KBM-7 (cell line): ENCODE measurements around the gene SDF2L1.
"Not testable (repeated sequence)": the region's sequence is repeated elsewhere in the genome, so short reads cannot be mapped to it uniquely, and the experiment has no call there.

Experiments used
- DNase-seq: peaks from one replicate; pipeline ENCODE4 v3.0.0-alpha.2; 2015
- in situ Hi-C: fragments of 300-500 bp; cut with MboI; formaldehyde crosslinking; loops from 2 replicates; pipeline ENCODE4 v1.14.3; 2020; ENCODE audit warnings: low sequenced_read_pairs, low pct_unique_long_range_greater_than_20kb, mixed read lengths

SDF2L1 gene

DNA sequence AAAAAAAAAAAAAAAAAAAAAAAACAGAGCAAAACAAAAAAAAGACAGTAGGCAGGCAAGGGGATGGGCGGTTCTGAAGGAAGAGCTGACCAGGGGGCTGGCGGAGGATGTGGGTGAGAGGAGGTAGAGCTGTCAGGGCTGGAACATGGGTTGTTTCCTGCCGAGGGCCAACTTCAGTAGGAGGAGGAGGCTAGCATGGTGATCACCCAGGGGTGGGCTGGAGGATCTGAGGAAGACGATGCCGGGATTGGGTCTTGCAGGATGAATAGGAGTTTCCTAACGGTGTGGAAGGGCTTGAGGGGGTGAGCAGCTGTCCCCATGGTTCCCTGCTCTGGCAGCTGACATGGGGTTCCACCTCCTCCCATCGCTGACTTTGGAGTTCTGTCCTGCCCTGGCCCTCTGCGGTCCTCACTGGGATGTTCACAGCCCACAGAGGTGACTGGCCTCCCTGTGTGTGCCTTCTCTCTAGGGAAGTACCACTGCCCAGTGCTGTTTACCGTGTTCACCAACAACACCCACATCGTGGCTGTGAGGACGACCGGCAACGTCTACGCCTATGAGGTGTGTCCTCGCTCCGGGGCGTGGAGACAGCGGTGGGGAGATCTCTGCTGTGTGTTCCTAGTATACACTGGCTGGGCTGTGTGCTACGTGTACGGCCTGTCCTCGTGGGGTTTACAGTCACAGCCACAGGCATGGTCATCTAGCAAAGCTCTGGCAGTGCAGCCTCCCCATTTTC is 38.9 kb downstream of the SDF2L1 start:
- DNase-seq = no peak
- in situ Hi-C loops = no loop called here

DNA sequence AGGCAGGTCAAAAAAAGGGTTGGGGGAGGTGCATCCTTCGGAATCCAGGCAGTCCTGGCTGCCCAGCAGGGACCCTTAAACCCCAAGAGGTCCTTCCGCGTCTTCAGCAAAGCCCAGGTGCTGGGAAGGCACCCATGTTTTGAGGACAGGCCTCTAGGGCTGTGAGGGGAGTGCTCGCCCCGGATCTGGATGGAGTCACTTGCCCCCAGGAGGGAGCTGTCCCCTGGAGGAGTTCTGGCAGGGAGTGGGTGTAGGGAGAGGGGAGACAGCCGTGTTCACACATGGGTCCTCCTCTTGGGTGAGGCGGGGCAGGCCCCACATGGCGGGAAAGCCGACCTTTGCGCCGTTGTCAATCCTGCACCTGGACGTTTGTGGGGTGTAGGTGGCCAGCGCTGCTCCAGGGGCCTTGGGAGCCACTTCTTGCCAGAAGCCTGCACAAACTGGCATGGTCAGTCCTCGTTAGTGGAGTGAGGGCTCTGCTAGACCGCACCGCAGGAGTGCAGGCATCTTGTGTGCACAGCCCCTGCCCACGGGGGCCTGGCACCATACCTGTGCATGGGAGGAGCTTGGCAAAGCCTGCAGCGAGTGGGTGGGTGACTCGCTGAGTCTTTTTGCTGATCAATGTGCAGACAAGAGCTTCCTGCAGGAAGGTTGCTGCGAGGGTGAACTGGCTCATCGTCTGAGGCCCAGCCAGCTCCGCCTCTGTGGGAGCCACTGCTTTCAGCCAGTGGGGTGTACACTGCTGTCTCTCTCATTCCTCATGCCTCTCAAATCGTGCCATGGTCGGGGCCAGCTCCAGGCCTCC is 39.7 kb downstream of the SDF2L1 start:
- no peak for DNase-seq
- in situ Hi-C loops = no loop called here

DNA sequence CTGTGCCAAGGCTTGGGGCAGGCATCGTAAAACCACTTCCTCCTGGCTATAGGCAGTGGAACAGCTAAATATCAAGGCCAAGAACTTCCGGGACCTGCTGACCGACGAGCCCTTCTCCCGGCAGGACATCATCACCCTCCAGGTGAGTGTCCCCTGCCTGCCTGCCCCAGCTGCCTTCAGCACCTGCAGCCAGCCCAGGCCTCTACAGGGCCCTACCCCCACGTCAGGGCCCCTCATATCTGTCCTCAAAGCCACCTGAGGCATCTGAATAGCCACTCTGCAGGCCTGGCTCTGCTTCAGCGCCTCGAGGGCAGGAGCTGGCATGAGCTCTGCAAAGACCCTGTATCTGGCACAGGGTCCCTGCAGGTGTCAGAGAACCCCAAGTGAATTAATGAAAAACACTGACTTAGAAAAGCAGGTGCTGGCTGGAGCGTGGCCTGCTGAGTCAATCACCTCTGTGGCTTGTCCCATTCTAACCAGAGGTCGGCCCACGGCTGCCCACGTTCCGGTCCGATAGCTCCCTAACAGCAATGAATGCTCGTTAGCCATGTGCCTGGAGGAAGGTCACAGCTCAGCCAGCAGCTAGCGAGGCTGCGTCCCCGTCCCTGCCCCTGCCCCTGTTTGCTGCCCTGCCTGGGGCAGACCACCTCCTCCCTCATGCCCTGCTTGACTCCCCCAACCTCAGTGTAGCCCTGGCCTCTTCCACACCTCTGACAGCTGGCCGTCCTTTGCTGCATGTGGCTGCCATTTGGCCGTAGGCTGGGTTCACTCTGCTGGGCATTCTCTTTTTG is 40.5 kb downstream of the SDF2L1 start:
- in situ Hi-C loops = no loop called here
- no peak for DNase-seq

DNA sequence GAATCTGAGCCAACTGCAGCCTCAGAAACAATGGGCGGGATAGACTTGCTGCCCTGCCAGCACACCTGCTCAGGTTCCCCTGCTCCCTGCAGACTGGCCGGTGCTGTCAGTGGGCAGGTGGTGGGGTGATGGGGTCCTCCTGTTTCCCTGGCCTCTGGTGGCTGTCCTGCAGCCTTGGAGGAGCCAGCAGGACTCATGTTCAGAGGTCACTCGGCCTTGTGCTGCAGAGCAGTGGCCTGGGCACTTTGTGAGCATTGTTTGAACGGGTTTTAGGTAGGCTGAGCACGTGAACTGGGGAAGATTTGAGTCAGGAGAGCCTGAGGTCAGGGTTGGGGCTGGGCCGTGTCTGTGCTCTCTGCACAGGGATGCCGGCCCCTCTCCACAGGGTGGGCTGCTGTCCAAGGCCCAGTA is 41.3 kb downstream of the SDF2L1 start:
- in situ Hi-C loops = no loop called here
- no peak for DNase-seq

DNA sequence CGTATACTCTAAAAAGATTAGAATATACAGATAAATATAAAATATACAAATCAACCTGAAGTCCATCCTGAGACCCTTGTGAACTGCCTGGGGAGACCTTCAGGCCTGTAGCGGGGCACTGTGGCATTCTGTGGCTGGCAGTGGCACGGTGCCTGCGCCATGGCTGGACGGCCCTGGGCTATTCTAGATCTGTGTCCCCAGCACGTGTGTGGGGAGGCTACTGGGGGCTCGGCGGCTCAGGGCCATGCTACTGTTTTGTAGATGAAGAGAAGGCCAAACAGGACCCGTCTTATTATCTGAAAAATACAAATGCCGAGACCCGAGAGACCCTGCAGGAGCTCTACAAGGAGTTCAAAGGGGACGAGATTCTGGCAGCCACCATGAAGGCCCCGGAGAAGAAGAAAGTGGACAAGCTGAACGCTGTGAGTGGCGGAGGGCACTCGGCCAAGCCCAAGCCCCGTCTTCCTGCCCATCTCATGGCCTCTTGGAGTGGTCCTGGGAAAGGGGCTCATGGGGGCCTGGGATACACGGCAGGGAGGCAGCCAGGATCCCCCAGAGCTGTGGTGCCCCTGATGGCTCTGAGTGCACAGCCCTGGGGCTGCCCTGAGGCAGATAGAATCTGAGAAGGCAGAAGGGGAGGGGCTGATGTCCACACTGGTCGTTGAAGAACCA is 42.5 kb downstream of the SDF2L1 start:
- in situ Hi-C loops = no loop called here
- no peak for DNase-seq

DNA sequence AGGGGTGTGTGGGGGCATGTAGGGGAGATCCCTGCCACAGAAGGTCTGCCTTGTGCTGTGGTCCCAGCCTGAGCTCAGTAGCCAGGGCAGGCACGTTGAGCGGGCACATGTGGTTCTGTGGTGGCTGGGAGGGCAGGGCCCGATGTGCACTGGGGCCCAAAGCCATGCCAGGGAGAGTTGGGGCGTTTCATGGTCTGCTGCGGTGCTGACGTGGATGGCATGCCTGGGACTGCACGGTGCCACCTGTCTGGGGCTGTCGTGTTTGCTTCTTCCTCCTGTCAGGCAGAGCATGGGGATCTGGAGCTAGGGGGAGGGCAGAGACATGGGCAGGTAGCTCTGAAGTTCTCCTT is 43.0 kb downstream of the SDF2L1 start:
- no peak for DNase-seq
- in situ Hi-C loops = no loop called here

DNA sequence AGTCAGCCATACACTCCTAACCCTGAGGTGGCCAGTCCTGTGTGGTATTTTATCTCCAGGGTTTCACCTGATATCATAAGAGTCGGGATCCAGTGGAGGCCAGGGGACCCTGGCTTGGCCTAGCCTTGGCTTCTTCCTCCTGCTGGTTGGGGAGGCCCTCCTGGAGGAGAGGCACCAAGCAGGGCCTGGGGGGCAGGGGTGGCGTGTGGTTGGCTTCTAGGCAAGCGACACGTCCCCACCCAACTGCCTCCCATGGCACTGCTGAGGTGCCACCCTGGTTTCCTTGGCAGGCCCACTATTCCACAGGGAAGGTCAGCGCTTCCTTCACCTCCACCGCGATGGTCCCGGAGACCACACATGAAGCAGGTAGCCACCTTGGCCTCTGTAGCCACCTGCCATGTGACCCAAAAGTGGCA is 44.1 kb downstream of the SDF2L1 start:
- DNase-seq = no peak
- in situ Hi-C loops = no loop called here

DNA sequence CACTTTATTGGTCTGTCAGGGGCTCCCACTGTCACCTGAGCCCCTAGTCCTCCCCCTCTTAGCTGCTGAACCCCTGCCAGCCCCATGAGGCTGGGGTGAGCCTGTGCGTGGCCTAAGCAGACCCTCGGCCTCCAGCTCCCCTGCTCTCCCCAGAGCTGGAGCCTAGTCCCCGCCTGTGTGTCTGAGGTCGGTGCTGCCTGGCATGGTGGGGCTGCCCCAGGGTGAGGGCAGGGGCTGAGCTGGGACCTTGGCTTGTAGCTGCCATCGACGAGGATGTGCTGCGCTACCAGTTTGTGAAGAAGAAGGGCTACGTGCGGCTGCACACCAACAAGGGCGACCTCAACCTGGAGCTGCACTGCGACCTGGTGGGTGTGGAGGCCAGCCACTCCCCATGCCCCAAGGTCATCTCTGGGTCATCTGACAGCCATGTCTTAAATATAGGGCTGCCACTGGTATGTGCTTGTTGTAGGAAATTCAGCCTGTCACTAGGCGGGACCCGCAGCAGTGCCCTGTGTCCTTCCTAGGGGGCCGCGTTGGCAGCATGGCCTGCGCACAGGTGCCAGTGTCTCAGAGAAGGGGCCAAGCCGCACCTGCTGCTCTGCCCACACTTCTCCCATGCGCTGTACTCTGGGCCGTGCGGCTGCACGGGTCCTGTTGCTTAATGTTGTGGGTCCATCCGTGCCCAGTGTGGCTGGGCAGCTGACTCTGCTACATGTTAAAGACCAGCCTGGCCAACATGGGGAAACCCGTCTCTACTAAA is 44.7 kb downstream of the SDF2L1 start:
- in situ Hi-C loops = no loop called here
- DNase-seq = no peak

DNA sequence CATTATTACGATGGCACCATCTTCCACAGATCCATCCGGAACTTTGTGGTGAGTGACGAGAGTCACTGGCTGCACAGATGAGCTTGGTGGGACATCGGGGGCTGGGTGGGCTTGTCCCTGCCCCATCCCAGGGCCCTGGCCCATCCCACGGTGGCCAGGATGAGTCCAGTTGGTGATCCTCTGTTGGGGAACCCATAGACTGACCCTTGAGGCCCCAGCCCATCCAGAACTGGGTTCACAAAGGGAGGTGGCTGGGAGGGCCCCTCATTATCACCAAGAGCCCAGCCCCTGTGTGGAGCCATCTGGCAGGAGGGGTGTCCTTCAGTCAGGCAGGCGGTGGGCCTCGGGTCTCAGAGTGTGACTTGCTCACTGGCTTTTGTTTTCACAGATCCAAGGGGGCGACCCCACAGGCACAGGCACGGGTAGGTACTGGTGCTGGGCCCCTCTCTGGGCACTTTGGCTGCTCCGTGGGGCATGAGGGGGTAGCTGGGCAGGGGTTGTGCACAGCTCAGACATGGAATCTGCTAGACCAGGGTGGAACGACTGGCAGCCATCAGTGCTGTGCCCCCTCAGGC is 45.7 kb downstream of the SDF2L1 start:
- in situ Hi-C loops = no loop called here
- no peak for DNase-seq

DNA sequence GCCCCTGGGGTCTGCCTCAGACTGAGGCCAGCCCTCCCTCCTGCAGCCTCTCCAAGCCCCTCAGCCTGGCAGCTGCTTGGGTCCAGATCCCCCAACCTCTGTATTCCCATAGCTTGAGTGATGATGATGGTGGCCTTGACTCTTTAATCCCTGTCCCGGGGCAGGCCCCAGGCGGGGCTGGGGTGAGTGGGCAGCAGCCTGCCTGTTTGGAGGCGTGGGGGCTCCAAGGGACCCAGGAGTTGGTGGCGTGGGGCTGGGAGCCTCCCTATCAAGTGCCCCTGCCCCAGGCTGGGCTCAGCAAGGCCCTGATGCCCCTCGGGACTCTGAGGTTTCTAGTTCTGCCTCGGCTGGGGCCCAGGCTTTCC is 46.2 kb downstream of the SDF2L1 start:
- in situ Hi-C loops = no loop called here
- DNase-seq = no peak

DNA sequence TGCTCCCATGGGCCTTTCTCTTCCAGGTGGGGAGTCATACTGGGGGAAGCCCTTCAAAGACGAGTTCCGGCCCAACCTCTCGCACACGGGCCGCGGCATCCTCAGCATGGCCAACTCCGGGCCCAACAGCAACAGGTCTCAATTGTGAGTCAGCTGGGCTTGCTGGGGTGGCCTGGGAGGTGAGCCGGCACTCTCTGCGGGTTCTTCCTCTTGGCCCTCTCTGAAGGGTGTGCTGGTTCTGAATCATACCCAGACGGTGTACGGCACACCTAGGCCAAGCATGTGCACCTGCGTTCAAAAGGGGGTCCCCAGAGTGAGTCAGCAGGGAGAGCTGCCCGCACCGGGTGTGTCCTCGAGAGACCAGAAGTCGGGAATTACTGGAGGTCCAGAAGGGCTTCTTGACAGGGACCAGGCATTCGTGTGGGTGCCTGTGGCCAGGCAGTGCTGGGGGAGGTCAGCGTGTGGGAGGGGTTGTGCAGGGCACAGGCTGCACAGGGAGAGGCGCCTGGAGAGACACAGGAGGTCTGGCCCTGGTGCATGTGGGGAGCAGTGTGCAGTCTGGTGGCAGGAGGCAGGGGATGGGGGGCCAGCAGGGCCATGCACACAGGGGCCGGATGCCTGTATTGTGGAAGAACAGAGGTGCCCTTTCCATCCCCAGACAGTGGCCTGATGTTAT is 46.7 kb downstream of the SDF2L1 start:
- in situ Hi-C loops = no loop called here
- DNase-seq = no peak

DNA sequence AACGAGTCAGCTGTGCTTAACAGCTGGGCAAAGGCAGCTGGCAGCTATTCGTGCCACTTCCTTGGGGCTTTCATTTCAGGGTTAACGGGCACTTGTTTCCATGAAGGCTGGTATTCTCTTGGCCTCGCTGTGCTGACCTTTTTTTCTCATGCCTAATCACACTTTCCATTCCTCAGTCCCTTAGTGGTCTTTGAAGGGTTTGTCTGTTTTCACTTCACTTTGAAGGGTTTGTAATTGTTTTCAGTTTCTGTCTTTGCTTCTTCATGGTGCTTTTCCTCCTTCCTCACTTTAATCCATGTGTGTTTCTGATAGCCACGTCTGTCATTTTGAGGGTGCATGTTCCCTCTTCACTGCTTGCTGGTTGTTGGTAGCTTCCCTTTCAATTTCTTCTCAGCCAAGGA is 48.3 kb downstream of the SDF2L1 start:
- DNase-seq = no peak
- in situ Hi-C loops = no loop called here

DNA sequence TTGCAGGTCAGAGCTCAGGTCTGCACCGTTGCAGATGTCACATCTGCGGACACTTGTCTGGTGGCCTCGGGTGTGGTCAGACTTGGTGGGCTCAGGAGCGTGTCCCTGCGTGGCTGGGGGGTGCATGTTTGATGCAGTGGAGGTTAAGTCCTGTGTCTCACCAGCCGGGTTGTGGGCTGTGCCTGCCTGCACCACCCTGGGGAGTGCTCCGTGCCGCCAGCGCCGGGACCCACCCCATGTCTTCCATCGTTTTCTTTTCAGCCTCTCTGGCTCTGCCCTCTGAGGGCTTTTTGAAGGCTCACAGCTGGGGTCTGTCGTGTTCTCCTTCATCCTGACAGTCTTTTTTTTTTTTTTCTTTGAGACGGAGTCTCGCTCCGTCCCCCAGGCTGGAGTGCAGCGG is 49.7 kb downstream of the SDF2L1 start:
- in situ Hi-C loops = no loop called here
- DNase-seq = no peak

DNA sequence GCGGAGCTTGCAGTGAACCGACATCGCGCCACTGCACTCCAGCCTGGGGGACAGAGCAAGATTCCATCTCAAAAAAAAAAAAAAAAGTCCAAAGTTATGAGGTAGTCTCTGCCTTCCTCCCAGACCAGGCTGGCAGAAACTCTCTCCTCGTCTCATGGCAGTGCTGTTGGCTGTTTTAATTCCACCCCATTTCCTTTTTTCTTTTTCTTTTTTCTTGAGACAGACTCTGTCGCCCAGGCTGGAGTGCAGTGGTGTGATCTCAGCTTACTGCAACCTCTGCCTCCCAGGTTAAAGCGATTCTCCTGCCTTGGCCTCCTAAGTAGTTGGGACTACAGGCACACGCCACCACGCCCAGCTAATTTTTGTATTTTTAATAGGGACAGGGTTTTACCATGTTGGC is 50.8 kb downstream of the SDF2L1 start:
- DNase-seq, in situ Hi-C loops: not testable (repeated sequence)

DNA sequence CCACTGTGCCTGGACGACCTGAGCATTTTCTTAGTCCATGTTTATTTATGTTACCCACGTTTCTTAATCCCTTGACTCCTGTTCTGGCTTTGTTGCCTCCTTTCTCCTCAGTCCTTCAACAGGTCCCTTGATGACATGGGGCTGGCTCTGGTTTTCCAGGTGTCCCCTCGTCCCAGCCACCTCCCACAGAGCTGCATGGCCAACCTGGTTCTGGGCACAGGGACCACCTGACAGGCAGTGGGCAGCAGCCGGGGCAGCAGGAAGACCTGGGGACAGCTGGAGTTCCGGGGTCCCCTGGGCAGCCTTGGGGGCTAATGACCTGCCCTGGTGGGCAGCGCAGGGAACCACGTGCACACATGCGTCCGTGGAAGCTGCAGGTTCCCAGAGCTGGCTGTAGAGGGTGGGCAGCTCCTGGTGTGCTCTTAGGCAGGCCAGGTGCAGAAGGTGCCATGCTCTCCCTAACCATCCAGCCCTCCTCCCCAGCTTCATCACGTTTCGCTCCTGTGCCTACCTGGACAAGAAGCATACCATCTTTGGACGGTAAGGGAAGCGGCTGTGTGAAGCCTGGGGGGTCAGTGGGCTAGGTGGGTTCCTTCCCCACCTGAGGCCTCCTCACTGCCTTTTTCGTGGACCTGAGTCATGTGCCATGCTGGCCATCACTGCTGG is 51.4 kb downstream of the SDF2L1 start:
- in situ Hi-C loops = no loop called here
- DNase-seq = no peak
